GM20000 (cell line): ENCODE measurements around the gene ACADVL.
A peak's percentile ranks its signal among the peaks of the same experiment; 100 is the strongest.

Experiments used
- DNase-seq: peaks from one replicate; pipeline ENCODE4 v3.0.0; 2012; ENCODE audit warnings: low spot score
- CTCF ChIP-seq: IDR thresholded peaks from 2 replicates; pipeline ENCODE4 v1.5.1; 2012; ENCODE audit warnings: mild to moderate bottlenecking, control low read depth; ENCODE audit errors: extremely low read depth, missing control alignments

Gene ACADVL

DNA sequence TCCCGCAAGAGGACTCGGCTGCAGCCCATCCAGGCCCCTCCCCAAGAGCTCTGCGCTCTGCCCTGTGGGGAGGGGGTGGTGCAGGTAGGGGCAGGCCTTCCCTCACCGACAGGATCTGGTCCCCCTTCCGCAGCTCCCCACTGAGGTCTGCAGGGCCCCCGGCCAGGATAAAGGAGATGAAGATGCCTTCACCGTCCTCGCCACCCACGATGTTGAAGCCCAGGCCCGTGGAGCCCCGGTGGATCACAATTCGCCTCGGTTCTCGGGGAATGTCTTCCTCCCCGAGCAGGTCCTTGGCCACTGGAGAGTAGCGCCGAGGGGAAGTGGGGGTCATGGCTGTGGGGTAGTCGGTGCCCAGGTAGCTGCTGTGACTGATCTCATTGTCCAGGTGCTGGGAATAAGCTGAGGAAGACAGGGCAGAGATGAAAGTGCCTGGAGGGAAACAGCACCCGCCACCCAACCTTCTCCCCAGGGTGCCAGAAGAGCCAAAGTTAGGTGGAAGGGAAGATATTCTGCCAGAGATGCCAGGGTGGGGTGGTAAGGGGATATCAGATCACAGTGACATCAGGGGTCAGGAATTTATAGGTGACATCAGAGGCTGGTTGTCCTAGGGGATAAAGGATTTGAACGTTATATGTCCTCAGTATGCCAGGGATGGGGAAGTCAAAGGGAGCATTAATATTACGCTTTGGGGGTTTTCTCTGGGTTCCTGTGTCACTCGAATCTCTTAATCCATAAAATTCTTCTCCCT lies 22.9 kb upstream of the ACADVL start:
- no peak for DNase-seq
- TF ChIP-seq CTCF, result no peak

GRCh38 chr17:7203391-7203790 lies 16.3 kb upstream of the ACADVL start:
- no peak for TF ChIP-seq CTCF
- DNase-seq, result no peak

DNA sequence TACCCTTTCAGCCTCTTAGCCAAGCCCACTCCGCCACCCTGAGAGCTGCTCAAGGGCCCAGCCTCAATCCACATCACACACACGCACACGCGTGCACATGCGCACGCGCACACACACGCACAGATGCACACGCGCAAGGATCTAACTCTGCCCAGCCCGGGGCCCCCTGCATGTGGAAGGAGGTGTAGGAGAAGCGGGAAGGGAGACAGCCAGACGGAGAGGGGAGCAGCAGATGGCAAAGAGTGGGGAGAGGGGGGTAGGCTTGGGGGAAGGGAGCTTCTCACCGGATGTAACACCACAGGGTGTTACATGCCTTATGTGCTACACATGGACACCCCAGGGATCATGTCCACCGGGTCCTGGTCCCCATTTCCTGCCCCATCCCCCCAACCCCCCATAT lies 15.4 kb upstream of the ACADVL start:
- no peak for DNase-seq
- TF ChIP-seq CTCF, result no peak

DNA sequence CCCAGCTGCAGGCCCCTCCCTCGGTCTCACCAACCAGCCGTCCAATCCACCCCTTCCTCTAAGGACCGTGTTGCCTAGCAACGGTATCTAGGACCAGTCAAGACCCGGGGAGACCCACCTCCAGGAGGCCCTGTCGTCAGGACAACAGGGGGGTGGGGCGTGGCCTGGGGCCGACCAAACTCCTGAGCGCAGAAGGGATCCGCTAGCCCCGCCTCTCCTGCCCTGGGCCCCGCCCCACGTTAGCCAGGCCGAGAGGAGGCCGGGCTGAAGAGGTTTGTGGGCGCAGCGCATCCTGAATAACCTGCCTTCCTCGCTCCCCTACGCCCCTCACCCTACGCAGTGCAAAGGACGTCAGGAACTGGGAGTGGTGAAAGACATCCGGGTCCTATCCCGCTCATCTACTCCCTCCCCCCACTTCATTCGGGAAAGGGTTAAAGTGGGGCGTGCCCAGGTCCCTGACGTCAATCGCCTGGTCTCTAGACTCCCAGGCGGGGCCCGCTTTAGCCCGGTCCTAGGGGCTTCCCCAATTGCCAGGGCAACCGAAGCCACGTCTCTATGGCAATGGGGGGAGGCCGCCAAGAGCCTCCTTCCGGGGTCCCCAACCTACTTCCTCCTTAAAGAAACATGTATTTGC lies 14.8 kb upstream of the ACADVL start:
- peak; percentile 98 for DNase-seq
- TF ChIP-seq CTCF, result no peak

DNA sequence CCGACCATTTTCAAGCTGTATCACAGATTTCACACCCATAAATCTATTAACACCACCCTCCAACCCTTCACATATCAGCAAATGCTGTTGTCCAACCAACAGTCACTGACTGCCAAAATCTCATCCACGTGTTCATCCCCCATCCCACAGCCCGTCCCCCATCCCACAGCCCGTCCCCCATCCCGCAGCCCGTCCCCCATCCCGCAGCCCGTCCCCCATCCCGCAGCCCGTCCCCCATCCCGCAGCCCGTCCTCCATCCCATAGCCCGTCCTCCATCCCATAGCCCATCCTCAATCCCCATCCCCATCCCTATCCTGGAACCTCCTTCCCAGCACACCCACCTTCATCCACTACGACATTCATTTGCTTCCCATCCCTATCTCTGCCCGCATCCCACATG lies 14.2 kb upstream of the ACADVL start:
- no peak for TF ChIP-seq CTCF
- no peak for DNase-seq

DNA sequence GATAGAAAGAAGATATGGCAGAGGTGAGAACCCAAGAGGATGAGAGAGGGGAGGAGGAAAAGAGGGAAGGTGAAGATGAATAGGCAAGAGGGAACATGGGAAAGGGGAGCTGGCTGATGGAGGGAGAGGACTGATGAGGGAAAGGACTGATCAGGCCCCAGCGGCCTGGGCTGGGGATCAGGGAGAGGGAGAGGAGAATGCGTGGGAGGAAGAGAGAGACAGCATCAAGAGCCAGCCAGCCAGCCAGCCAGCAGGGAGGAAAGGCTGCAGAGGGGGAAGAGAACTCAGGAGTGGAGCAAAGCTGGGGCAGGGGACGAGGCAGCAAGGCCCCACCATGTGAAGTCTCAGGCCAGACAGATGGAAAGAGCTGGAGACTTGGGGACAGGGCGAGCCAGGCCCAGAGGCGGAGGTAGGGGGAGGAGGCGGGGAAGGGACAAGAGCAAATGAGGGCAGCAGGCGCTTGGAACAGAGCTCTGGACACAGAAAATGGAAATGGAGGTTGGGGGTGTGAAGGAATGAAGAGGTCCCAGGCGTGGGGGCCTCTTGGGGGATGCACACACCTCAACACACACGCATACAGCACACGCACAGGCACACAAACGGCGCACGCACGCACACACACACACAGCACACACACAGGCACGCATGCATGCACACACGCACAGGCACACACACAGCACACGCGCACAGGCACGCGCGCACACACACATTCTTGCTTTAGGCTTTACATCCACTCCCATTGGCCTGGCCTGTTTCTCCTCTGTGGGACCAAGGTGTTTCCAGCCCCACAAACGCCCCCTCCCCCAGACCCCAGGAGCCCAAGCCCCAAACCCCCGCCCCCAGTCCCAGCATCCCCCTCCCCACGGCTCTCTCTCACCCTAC lies 12.4 kb upstream of the ACADVL start:
- no peak for TF ChIP-seq CTCF
- DNase-seq, result no peak

- DNase-seq, result no peak
- no peak for TF ChIP-seq CTCF
Measured at GRCh38 chr17:7208027-7208571, 11.6 kb upstream of the ACADVL start.
